GM23338 (cell line): ENCODE results near the gene TRIM54.

ENCODE experiments used
- CREB1 ChIP-seq: fragments of 250-450 bp; sonication (Bioruptor Pico); IDR thresholded peaks from 2 replicates; pipeline ENCODE4 v1.5.0; 2020; ENCODE audit warnings: low read depth, mild to moderate bottlenecking, moderate library complexity
- CTCF ChIP-seq, 2 experiments: fragments of 200-600 bp in 1 of 2; sonication (generic) in 1 of 2; conservative IDR thresholded peaks; 2 replicates each; pipeline versions ENCODE4 v1.5.1 to v1.6.1; 2016 to 2017; ENCODE audit warnings: antibody characterized with exemption in 2 of 2, low read depth in 2 of 2, mild to moderate bottlenecking in 2 of 2, moderate library complexity in 1 of 2
- ETS1 ChIP-seq: IDR thresholded peaks from 2 replicates; pipeline ENCODE4 v1.6.1; 2016; ENCODE audit warnings: antibody characterized with exemption
- EZH2 ChIP-seq: fragments of 200-600 bp; sonication (generic); IDR thresholded peaks from one replicate; pipeline ENCODE4 v1.8.0; 2017; ENCODE audit warnings: antibody characterized with exemption, mild to moderate bottlenecking, low read depth; ENCODE audit not compliant: unreplicated experiment
- EZH2phosphoT487 ChIP-seq: fragments of 200-600 bp; sonication (generic); IDR thresholded peaks from one replicate; pipeline ENCODE4 v1.8.1; 2018; ENCODE audit warnings: antibody characterized with exemption; ENCODE audit not compliant: unreplicated experiment
- JUNB ChIP-seq: IDR thresholded peaks from one replicate; pipeline ENCODE4 v1.6.1; 2016; ENCODE audit warnings: antibody characterized with exemption; ENCODE audit not compliant: unreplicated experiment
- NANOG ChIP-seq: IDR thresholded peaks from 2 replicates; pipeline ENCODE4 v1.6.1; 2016; ENCODE audit warnings: antibody characterized with exemption, borderline replicate concordance
- POLR2AphosphoS5 ChIP-seq: IDR thresholded peaks from 2 replicates; pipeline ENCODE4 v1.6.1; 2016; ENCODE audit warnings: antibody characterized with exemption, low read depth
- REST ChIP-seq: IDR thresholded peaks from one replicate; pipeline ENCODE4 v1.6.1; 2018; ENCODE audit warnings: antibody characterized with exemption; ENCODE audit not compliant: unreplicated experiment
- STAT1 ChIP-seq: IDR thresholded peaks from one replicate; pipeline ENCODE4 v1.6.1; 2016; ENCODE audit warnings: antibody characterized with exemption; ENCODE audit not compliant: unreplicated experiment
- ZNF114 ChIP-seq: fragments of 250-450 bp; sonication (Bioruptor Pico); IDR thresholded peaks from 2 replicates; pipeline ENCODE4 v1.5.0; 2020; ENCODE audit warnings: mild to moderate bottlenecking, moderate library complexity
- ZNF331 ChIP-seq: fragments of 250-450 bp; sonication (Bioruptor Pico); IDR thresholded peaks from 2 replicates; pipeline ENCODE4 v1.5.0; 2020; ENCODE audit warnings: low read depth, mild to moderate bottlenecking, moderate library complexity

GRCh38 chr2:27335311-27335710, 53.1 kb downstream of the TRIM54 start:
- no peak for TF ChIP-seq CTCF (conservative IDR thresholded peaks at IDR 0.05; ENCODE audit: low read depth in 2 of 2)
- no peak for TF ChIP-seq EZH2
- TF ChIP-seq POLR2AphosphoS5 = no peak
- TF ChIP-seq REST = no peak
- no peak for TF ChIP-seq CREB1 (CRISPR knock-in tag)
- TF ChIP-seq ETS1 = no peak
- TF ChIP-seq NANOG = no peak
- no peak for TF ChIP-seq ZNF331
- TF ChIP-seq EZH2phosphoT487 = no peak
- TF ChIP-seq JUNB = no peak
- TF ChIP-seq ZNF114 (CRISPR knock-in tag) = no peak
- no peak for TF ChIP-seq STAT1
